Activated CD4-positive, alpha-beta T cell treated with anti-CD3 and anti-CD28 coated beads, Interleukin-2, amount 50 U/mL, for 16 hours (primary cell): ENCODE results near the gene TSHZ1.

Experiments used
- DNase-seq: peaks from one replicate; pipeline ENCODE4 v3.0.0-alpha.2; 2020

The TSHZ1 gene

DNA sequence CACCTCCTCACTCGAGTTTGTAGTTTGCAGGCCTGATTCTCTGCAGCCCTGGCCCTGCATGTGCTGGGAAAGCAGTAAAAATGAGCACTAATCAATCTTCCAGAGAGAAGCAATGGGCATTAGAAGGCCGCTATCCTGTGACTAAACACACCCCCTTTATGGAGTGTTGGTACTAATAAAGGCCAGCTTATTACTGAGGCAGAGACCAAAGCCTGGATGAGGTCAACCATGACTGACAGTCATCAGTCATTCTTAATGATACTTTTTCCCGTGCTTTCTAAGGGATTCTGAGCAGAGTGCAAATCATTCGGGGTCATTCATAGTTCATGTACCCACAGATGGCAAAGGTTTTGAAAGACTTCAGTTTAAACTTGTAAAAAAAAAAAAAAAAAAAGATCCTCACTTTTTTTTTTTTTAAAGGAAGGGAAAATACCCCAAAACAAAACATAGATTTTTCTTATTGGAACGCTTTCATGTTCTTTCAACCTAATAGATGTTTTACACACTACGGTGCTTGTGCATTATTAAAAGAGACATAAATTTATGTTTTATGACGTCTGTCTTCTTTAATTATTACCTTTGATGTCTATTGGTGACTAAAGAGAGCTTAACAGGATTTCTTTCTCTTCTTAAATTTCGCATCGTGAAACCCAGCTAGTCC, 13.2 kb downstream of the TSHZ1 start:
- no peak for DNase-seq

DNA sequence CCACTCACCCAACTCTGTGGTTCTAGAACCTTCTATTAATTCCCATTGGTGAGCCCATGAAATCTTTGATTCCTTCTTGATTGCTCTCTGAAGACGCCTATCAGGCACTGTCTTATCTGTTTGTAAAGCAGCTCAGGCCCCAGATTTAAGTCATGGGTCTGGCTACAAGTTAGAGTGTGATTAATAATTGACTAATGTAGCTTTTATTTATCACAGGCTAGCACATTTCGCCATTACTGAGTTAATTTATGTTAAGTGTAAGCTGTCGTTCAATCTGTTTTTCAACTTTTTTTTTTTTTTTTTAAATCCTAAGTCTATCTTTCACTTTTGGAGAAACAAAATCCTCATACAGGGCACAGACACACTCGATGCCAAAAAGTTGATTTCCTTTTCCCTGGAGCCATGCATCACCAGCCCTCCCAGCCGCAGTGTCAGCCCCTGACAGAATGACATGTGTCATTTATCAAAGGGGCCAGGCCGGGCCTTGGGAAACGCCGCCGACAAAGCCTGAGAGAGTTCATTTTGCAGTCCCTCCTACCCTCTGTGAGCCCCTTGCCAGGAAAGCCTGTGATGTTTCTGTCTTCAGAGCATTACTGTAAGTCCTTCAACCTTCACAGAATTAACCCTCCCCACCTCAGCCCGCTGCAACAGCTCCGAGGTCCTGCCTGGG, 15.8 kb downstream of the TSHZ1 start:
- DNase-seq = no peak

GRCh38 chr18:75226956-75227316, 16.3 kb downstream of the TSHZ1 start:
- DNase-seq = no peak

GRCh38 chr18:75227535-75228296, 17.1 kb downstream of the TSHZ1 start:
- no peak for DNase-seq

- no peak for DNase-seq
Measured at GRCh38 chr18:75228967-75229366, 18.4 kb downstream of the TSHZ1 start.

GRCh38 chr18:75229437-75229836, 18.8 kb downstream of the TSHZ1 start:
- no peak for DNase-seq

DNA sequence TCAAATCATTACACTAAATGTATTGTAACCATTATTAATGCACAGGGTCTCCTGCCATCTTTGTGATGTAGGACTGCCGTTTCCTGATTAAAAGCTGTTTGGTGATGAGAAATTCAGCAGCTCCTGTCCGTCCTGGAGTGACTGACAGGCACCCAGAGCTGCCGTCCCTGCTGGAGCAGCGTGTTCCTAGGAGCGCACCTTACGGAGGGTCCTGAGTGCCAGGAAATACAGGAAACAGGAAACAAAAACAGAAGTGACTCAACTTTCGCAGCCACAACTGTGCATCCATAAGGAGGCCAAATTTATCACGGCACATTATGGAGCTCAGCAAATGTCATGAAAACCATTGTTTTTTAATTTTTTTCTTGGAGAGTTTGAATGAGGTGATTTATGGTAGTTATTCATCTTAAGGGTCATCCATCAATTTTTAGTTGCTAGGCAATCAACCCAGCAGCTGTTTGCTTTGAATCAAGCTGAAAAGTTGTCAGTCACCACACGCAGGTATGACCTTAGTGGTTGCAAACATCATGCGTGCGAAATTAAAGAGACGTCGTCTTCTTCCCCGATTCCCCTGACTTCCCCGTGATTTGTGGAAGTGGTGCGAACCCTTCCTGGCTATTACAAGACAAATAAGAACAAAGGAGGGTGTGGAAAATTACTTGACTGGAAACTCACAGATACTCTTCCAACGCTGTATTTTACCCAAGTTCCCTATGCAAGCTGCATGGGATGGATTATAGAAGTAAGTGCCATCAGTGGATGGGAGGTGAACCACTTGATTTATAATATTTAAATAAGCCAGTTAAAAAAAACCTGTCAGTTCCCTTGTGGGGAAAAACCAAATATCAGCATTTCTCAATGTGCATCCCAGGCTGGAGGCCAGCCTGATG, 19.8 kb downstream of the TSHZ1 start:
- no peak for DNase-seq

- no peak for DNase-seq
Measured at GRCh38 chr18:75231053-75231406, 20.4 kb downstream of the TSHZ1 start.

- no peak for DNase-seq
Measured at GRCh38 chr18:75234901-75235300, 24.3 kb downstream of the TSHZ1 start.

DNA sequence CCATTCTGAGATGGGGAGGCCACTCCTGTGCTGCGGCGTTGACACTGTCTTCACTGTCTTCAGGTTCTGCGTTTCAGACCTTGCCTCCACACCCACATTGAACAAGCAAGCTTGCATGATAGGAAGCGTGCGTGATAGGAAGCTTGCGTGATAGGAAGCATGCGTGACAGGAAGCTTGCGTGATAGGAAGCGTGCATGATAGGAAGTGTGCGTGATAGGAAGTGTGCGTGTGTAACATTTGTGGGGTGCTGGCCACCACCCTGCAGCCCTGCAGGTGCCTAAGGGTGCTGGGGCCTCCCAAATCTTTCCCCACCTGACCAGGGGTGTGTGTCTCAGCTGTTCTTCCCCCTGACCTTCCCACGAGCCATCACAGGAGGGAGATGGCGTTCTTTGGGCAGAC, 25.3 kb downstream of the TSHZ1 start:
- no peak for DNase-seq

- no peak for DNase-seq
Measured at GRCh38 chr18:75238100-75238499, 27.5 kb downstream of the TSHZ1 start.

- DNase-seq = no peak
Measured at GRCh38 chr18:75238786-75239185, 28.2 kb downstream of the TSHZ1 start.

- DNase-seq = no peak
Measured at GRCh38 chr18:75240433-75240832, 29.8 kb downstream of the TSHZ1 start.

DNA sequence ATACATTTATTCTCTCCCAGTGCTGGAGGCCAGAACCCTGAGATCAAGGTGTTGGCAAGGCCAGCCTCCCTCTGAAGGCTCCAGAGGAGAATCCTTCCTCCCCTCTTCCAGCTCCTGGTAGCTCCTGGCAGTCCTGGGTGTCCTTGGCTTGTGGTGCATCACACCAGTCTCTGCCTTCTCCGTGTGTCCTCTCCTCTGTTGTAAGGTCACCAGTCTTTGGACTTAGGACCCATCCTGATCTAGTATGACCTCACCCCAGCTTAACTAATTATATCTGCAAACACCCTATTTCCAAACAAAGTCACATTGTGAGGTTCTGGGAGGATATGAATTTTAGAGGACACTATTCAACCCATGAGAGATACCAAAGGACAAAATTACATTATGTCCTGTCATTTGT, 31.1 kb downstream of the TSHZ1 start:
- no peak for DNase-seq

- no peak for DNase-seq
Measured at GRCh38 chr18:75244351-75245313, 34.0 kb downstream of the TSHZ1 start.

GRCh38 chr18:75246721-75247610, 36.4 kb downstream of the TSHZ1 start:
- DNase-seq = no peak

- peak; percentile 44 for DNase-seq
Measured at GRCh38 chr18:75247611-75248421, 37.2 kb downstream of the TSHZ1 start.

DNA sequence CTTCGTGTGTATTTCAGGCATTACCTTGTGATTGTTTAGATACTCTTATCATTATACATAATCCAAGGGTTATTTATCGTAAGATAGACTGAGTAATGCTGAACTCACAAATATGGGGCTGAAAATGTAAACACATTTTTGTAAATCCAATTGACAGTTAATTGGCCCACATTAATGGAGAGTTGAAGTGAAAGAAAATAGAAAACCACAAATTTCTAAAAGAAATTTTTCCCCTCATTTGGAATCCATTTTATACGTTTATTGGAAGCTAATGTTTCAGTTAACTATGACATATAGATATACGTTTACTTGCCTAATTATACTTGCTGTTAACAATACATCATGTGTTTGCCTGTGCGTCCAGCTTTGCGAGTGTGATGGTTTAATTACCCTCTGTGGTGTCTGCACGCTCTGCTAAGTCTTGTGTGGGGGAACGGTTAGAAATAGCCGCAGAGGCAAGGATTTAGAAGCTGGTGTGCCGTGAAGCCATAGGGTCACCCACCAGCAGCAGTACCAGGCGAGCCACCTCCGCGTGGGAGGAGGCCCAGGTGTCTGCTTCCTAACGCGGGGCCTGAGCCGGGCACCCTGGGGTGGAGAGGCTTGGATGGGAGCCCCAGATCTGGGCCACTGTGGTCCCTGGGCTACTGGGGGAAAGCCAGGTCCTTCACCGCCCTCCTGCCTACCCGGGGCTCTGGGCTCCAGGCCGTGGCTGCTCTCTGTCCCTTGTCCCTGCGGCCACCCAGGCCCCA, 38.0 kb downstream of the TSHZ1 start:
- no peak for DNase-seq

- no peak for DNase-seq
Measured at GRCh38 chr18:75249175-75249518, 38.5 kb downstream of the TSHZ1 start.
